IPS DF 6.9 (cell line): ENCODE data around the gene CHRND.
"Not testable (repeated sequence)": the region's sequence is repeated elsewhere in the genome, so short reads cannot be mapped to it uniquely, and the experiment has no call there.

ENCODE experiments used
- DNase-seq: peaks from one replicate; pipeline ENCODE4 v3.0.0-alpha.2; 2013; ENCODE audit warnings: low read depth, low spot score
- H3K27ac ChIP-seq: one replicate; pipeline ENCODE4 v1.5.1; 2013; ENCODE audit warnings: low read length, control low read depth
- H3K27me3 ChIP-seq: 2 replicates; pipeline ENCODE4 v1.6.1; 2013; ENCODE audit warnings: mild to moderate bottlenecking, low read length; ENCODE audit not compliant: control insufficient read depth, insufficient read depth
- H3K36me3 ChIP-seq: 2 replicates; pipeline ENCODE4 v1.6.1; 2013; ENCODE audit warnings: low read length; ENCODE audit not compliant: control insufficient read depth, insufficient read depth
- H3K4me1 ChIP-seq: 2 replicates; pipeline ENCODE4 v1.6.1; 2013; ENCODE audit warnings: low read length; ENCODE audit not compliant: control insufficient read depth, insufficient read depth
- H3K4me3 ChIP-seq: 2 replicates; pipeline ENCODE4 v1.5.1; 2013; ENCODE audit warnings: mild to moderate bottlenecking, low read length
- H3K9me3 ChIP-seq: 2 replicates; pipeline ENCODE4 v1.6.1; 2013; ENCODE audit warnings: low read length, inconsistent platforms; ENCODE audit not compliant: control insufficient read depth, insufficient read depth
- WGBS: extraction: QIAGEN DNeasy Blood & Tissue Kit; methylation state at CpG from one replicate; pipeline ENCODE4 v1.1.7; 2013; ENCODE audit warnings: mixed read lengths, missing lambda C conversion rate; ENCODE audit not compliant: insufficient read length, insufficient coverage; 5-methylcytosine and 5-hydroxymethylcytosine counted together

CHRND gene

GRCh38 chr2:232528746-232529460 is 2.9 kb downstream of the CHRND start:
- DNase-seq = no peak
- no peak overlapping the region for H3K4me3 ChIP-seq
- WGBS = no CpG with 5 or more reads among the region's 11 CpGs
- no peaks in the 10 kb centered on the region; the same call in 1 of the 2 replicates for H3K27me3 ChIP-seq
- H3K27ac ChIP-seq = no peak overlapping the region
- no peaks in the 10 kb centered on the region for H3K36me3 ChIP-seq
- H3K4me1 ChIP-seq = peaks cover 4% of the 10 kb centered on the region; the same call in 1 of the 2 replicates
- no peaks in the 10 kb centered on the region for H3K9me3 ChIP-seq

- Histone ChIP-seq H3K36me3 (no peaks in the 10 kb centered on the region), H3K4me3 (no peak overlapping the region), H3K9me3 (no peaks in the 10 kb centered on the region), H3K27me3 (no peaks in the 10 kb centered on the region), H3K27ac (no peak overlapping the region), H3K4me1 (peaks cover 4% of the 10 kb centered on the region; the same call in 1 of the 2 replicates)
- no peak for DNase-seq
- WGBS = no CpG with 5 or more reads among the region's 17 CpGs
These were observed 4.0 kb downstream of the CHRND start for GRCh38 chr2:232529806-232530547.

GRCh38 chr2:232530626-232531260 is 4.8 kb downstream of the CHRND start:
- Histone ChIP-seq H3K4me3 (no peak overlapping the region), H3K4me1 (peaks cover 4% of the 10 kb centered on the region; the same call in 1 of the 2 replicates), H3K36me3 (no peaks in the 10 kb centered on the region), H3K9me3 (no peaks in the 10 kb centered on the region), H3K27me3 (no peaks in the 10 kb centered on the region), H3K27ac (no peak overlapping the region)
- WGBS = no CpG with 5 or more reads among the region's 9 CpGs
- DNase-seq = no peak

GRCh38 chr2:232532419-232532818 is 6.5 kb downstream of the CHRND start:
- no peak for DNase-seq
- H3K4me3 ChIP-seq = no peak overlapping the region
- H3K36me3 ChIP-seq = no peaks in the 10 kb centered on the region
- H3K9me3 ChIP-seq = no peaks in the 10 kb centered on the region; the same call in 1 of the 2 replicates
- WGBS = no CpG with 5 or more reads among the region's 9 CpGs
- no peak overlapping the region for H3K27ac ChIP-seq
- H3K4me1 ChIP-seq = peaks cover 1% of the 10 kb centered on the region; the same call in 1 of the 2 replicates
- no peaks in the 10 kb centered on the region for H3K27me3 ChIP-seq

- H3K27ac ChIP-seq, H3K9me3 ChIP-seq, H3K4me1 ChIP-seq, DNase-seq, H3K36me3 ChIP-seq, H3K4me3 ChIP-seq, H3K27me3 ChIP-seq: not testable (repeated sequence)
- no CpG with 5 or more reads among the region's 7 CpGs for WGBS
These were observed 6.9 kb downstream of the CHRND start for GRCh38 chr2:232532821-232533220.

GRCh38 chr2:232533944-232534710 is 8.2 kb downstream of the CHRND start:
- no peaks in the 10 kb centered on the region; the same call in 1 of the 2 replicates for H3K9me3 ChIP-seq
- H3K27me3 ChIP-seq = no peaks in the 10 kb centered on the region
- no CpG with 5 or more reads among the region's 13 CpGs for WGBS
- peaks cover 2% of the 10 kb centered on the region for H3K4me1 ChIP-seq
- no peak for DNase-seq
- H3K4me3 ChIP-seq = no peak overlapping the region
- H3K36me3 ChIP-seq = no peaks in the 10 kb centered on the region
- no peak overlapping the region for H3K27ac ChIP-seq

- H3K27me3 ChIP-seq = no peaks in the 10 kb centered on the region
- H3K4me3 ChIP-seq = no peak overlapping the region
- peaks cover 7% of the 10 kb centered on the region for H3K4me1 ChIP-seq
- no peak overlapping the region for H3K27ac ChIP-seq
- no peaks in the 10 kb centered on the region; the same call in 1 of the 2 replicates for H3K9me3 ChIP-seq
- WGBS = no CpG with 5 or more reads among the region's 14 CpGs
- DNase-seq = no peak
- H3K36me3 ChIP-seq = no peaks in the 10 kb centered on the region
These were observed 9.1 kb downstream of the CHRND start for GRCh38 chr2:232534940-232535651.

- Histone ChIP-seq H3K9me3 (no peaks in the 10 kb centered on the region; the same call in 1 of the 2 replicates), H3K27me3 (no peaks in the 10 kb centered on the region), H3K4me1 (peaks cover 6% of the 10 kb centered on the region), H3K4me3 (no peak overlapping the region), H3K36me3 (no peaks in the 10 kb centered on the region), H3K27ac (no peak overlapping the region)
- WGBS = no CpG with 5 or more reads among the region's 5 CpGs
- no peak for DNase-seq
These were observed 10.0 kb downstream of the CHRND start for GRCh38 chr2:232535761-232536530.

GRCh38 chr2:232537079-232537478 is 11.1 kb downstream of the CHRND start:
- Histone ChIP-seq H3K4me1 (peaks cover 6% of the 10 kb centered on the region), H3K27me3 (no peaks in the 10 kb centered on the region), H3K4me3 (no peak overlapping the region), H3K27ac (no peak overlapping the region), H3K36me3 (no peaks in the 10 kb centered on the region), H3K9me3 (no peaks in the 10 kb centered on the region; the same call in 1 of the 2 replicates)
- DNase-seq = no peak
- whole genome bisulfite sequencing = no CpG with 5 or more reads among the region's 5 CpGs
